ENCODE results near the gene SAP130.

SAP130 gene

GRCh38 chr2:128004509-128004908 is 23.4 kb downstream of the SAP130 start:
- no peaks in the 10 kb centered on the region for H3K9me3 Mint-ChIP-seq
- intact Hi-C loops (cut with micrococcal nuclease) = no loop called here
- H3K4me1 Mint-ChIP-seq (ENCODE audit: low read depth) = no peaks in the 10 kb centered on the region
- no peaks in the 10 kb centered on the region for H3K27me3 Mint-ChIP-seq
- H3K27ac Mint-ChIP-seq = no peak overlapping the region
- peaks cover 98% of the 10 kb centered on the region for H3K36me3 Mint-ChIP-seq (ENCODE audit: low read depth)
- H3K4me3 Mint-ChIP-seq = no peak overlapping the region

GRCh38 chr2:128003463-128003862 is 24.4 kb downstream of the SAP130 start:
- Mint-ChIP-seq H3K36me3 (ENCODE audit: low read depth) (peaks cover 98% of the 10 kb centered on the region), H3K4me1 (ENCODE audit: low read depth) (no peaks in the 10 kb centered on the region), H3K27ac (no peak overlapping the region), H3K4me3 (no peak overlapping the region), H3K27me3 (no peaks in the 10 kb centered on the region), H3K9me3 (no peaks in the 10 kb centered on the region)
- intact Hi-C loops (cut with micrococcal nuclease) = no loop called here

- Mint-ChIP-seq H3K36me3 (ENCODE audit: low read depth) (peaks cover 90% of the 10 kb centered on the region), H3K4me1 (ENCODE audit: low read depth) (no peaks in the 10 kb centered on the region), H3K9me3 (no peaks in the 10 kb centered on the region), H3K27me3 (no peaks in the 10 kb centered on the region), H3K27ac (no peak overlapping the region), H3K4me3 (no peak overlapping the region)
- intact Hi-C loops (cut with micrococcal nuclease) = loop anchor here (10.0 kb wide), 1 partner anchor 119 kb away; no protein-coding TSS in a partner anchor
Observed at GRCh38 chr2:127996160-127996559, 31.7 kb downstream of the SAP130 start.

GRCh38 chr2:127995725-127996124 is 32.1 kb downstream of the SAP130 start:
- Mint-ChIP-seq H3K9me3 (no peaks in the 10 kb centered on the region), H3K27ac (no peak overlapping the region), H3K4me1 (ENCODE audit: low read depth) (no peaks in the 10 kb centered on the region), H3K4me3 (no peak overlapping the region), H3K36me3 (ENCODE audit: low read depth) (peaks cover 87% of the 10 kb centered on the region), H3K27me3 (no peaks in the 10 kb centered on the region)
- intact Hi-C loops (cut with micrococcal nuclease) = loop anchor here (10.0 kb wide), 1 partner anchor 119 kb away; no protein-coding TSS in a partner anchor

GRCh38 chr2:127993659-127994058 is 34.2 kb downstream of the SAP130 start:
- H3K9me3 Mint-ChIP-seq = no peaks in the 10 kb centered on the region
- H3K4me1 Mint-ChIP-seq (ENCODE audit: low read depth) = no peaks in the 10 kb centered on the region
- intact Hi-C loops (cut with micrococcal nuclease) = loop anchor here (10.0 kb wide), 1 partner anchor 121 kb away; no protein-coding TSS in a partner anchor
- H3K36me3 Mint-ChIP-seq (ENCODE audit: low read depth) = peaks cover 88% of the 10 kb centered on the region
- no peaks in the 10 kb centered on the region for H3K27me3 Mint-ChIP-seq
- no peak overlapping the region for H3K4me3 Mint-ChIP-seq
- no peak overlapping the region for H3K27ac Mint-ChIP-seq

DNA sequence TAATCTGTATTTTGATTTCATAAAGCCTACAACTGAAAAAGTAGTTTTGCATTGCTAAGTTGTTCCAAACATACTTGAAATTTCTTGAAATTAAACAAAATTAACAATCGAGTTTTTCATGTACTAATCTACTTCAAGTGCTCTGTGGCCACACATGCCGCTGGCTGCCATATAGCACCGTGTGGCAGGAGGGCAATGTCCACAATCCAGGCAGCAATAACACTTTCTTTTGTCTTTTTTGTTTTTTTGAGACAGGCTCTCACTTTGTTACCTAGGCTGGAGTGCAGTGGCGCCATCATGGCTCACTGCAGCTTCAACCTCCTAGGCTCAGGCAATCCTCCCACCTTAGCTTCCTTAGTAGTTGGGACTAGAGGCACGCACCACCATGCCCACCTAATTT is 36.1 kb downstream of the SAP130 start:
- peaks cover 85% of the 10 kb centered on the region for H3K36me3 Mint-ChIP-seq (ENCODE audit: low read depth)
- no peak overlapping the region for H3K27ac Mint-ChIP-seq
- no peaks in the 10 kb centered on the region for H3K27me3 Mint-ChIP-seq
- no peaks in the 10 kb centered on the region for H3K4me1 Mint-ChIP-seq (ENCODE audit: low read depth)
- intact Hi-C loops (cut with micrococcal nuclease) = loop anchor here (10.0 kb wide), 1 partner anchor 123 kb away; no protein-coding TSS in a partner anchor
- H3K9me3 Mint-ChIP-seq = no peaks in the 10 kb centered on the region
- no peak overlapping the region for H3K4me3 Mint-ChIP-seq

DNA sequence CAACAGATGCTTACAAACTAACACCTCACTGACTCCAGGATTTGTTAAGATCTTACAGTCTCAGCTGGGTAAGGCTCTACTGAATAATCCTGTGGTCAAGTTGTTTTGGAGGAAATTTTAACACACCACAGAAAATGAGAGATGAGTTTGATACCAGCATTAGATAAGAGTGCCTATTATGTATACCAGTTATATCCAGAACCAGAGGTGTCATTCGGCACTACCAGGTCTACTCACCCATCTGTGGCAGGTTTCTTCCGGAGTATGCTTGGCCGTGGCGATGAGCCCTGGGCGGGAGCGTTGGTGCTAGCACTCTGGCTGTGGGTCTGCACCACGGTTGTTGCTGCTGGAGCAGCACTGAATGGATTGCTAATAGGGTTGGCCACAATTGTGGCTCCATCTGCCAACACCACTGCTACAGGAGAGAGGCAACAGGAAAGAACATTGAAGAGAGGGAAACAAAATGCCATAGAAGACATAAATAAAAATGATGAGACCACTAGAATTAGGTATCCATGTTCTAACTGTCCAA is 41.2 kb downstream of the SAP130 start:
- no peaks in the 10 kb centered on the region for H3K4me1 Mint-ChIP-seq (ENCODE audit: low read depth)
- intact Hi-C loops (cut with micrococcal nuclease) = no loop called here
- H3K4me3 Mint-ChIP-seq = no peak overlapping the region
- peaks cover 90% of the 10 kb centered on the region for H3K36me3 Mint-ChIP-seq (ENCODE audit: low read depth)
- no peaks in the 10 kb centered on the region for H3K27me3 Mint-ChIP-seq
- H3K9me3 Mint-ChIP-seq = no peaks in the 10 kb centered on the region
- no peak overlapping the region for H3K27ac Mint-ChIP-seq

DNA sequence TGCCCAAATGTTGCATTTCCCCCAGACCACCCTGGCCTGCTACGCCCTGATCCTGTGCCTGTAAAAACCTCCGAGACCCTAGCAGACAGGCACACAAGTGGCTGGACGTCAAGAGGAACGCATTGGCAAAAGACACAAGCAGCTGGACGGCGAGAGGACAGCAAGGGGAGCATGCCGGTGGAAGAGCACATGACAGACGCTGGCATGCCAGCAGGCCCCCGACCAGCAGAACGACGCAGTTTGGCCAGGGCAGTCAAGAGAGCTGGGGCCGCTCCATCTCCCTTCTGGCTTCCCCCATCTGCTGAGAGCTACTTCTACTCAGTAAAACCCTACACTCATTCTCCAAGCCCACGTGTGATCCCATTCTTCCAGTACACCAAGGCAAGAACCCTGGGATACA is 42.1 kb downstream of the SAP130 start:
- Mint-ChIP-seq H3K4me3 (no peak overlapping the region), H3K4me1 (ENCODE audit: low read depth) (no peaks in the 10 kb centered on the region), H3K27me3 (no peaks in the 10 kb centered on the region), H3K9me3 (no peaks in the 10 kb centered on the region), H3K27ac (no peak overlapping the region), H3K36me3 (ENCODE audit: low read depth) (peaks cover 97% of the 10 kb centered on the region)
- intact Hi-C loops (cut with micrococcal nuclease) = no loop called here

- Mint-ChIP-seq H3K9me3 (no peaks in the 10 kb centered on the region), H3K27ac (no peak overlapping the region), H3K4me3 (no peak overlapping the region)
Observed at GRCh38 chr2:127985026-127985734, 42.7 kb downstream of the SAP130 start.

GRCh38 chr2:127984551-127984950 is 43.3 kb downstream of the SAP130 start:
- no peak overlapping the region for H3K27ac Mint-ChIP-seq
- peaks cover 96% of the 10 kb centered on the region for H3K36me3 Mint-ChIP-seq (ENCODE audit: low read depth)
- no peaks in the 10 kb centered on the region for H3K4me1 Mint-ChIP-seq (ENCODE audit: low read depth)
- no peaks in the 10 kb centered on the region for H3K27me3 Mint-ChIP-seq
- intact Hi-C loops (cut with micrococcal nuclease) = no loop called here
- H3K4me3 Mint-ChIP-seq = no peak overlapping the region
- no peaks in the 10 kb centered on the region for H3K9me3 Mint-ChIP-seq

More at GRCh38 chr2:127985026-127985734, 42.7 kb downstream of the SAP130 start:
- Mint-ChIP-seq H3K27me3 (no peaks in the 10 kb centered on the region), H3K4me1 (ENCODE audit: low read depth) (no peaks in the 10 kb centered on the region), H3K36me3 (ENCODE audit: low read depth) (peaks cover 97% of the 10 kb centered on the region)
- intact Hi-C loops (cut with micrococcal nuclease) = no loop called here

DNA sequence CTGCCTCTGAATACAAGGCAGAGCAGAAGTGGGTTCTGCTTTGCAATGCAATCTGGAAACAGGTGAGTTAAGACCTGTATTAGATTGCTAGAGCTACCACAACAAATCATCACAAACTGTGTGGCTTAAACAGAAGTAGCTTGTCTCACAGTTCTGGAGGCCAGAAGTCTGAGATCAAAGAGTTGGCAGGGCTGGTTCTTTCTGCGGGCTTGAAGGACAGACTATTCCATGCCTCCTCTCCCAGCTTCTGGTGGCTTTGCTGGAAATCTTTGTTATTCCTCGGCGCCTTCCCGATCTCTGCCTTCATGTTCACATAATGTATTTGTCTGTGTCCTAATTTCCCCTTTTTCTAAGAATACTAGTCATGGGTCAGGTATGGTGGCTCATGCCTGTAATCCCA is 58.4 kb downstream of the SAP130 start:
- Mint-ChIP-seq H3K4me1 (ENCODE audit: low read depth) (no peaks in the 10 kb centered on the region), H3K4me3 (no peak overlapping the region), H3K27me3 (no peaks in the 10 kb centered on the region), H3K27ac (no peak overlapping the region), H3K9me3 (no peaks in the 10 kb centered on the region), H3K36me3 (ENCODE audit: low read depth) (peaks cover 98% of the 10 kb centered on the region)
- intact Hi-C loops (cut with micrococcal nuclease) = no loop called here

- peaks cover 98% of the 10 kb centered on the region for H3K36me3 Mint-ChIP-seq (ENCODE audit: low read depth)
- no peaks in the 10 kb centered on the region for H3K27me3 Mint-ChIP-seq
- no peak overlapping the region for H3K27ac Mint-ChIP-seq
- intact Hi-C loops (cut with micrococcal nuclease) = no loop called here
- H3K9me3 Mint-ChIP-seq = no peaks in the 10 kb centered on the region
- H3K4me3 Mint-ChIP-seq = no peak overlapping the region
- no peaks in the 10 kb centered on the region for H3K4me1 Mint-ChIP-seq (ENCODE audit: low read depth)
Observed at GRCh38 chr2:127968610-127969339, 59.1 kb downstream of the SAP130 start.

DNA sequence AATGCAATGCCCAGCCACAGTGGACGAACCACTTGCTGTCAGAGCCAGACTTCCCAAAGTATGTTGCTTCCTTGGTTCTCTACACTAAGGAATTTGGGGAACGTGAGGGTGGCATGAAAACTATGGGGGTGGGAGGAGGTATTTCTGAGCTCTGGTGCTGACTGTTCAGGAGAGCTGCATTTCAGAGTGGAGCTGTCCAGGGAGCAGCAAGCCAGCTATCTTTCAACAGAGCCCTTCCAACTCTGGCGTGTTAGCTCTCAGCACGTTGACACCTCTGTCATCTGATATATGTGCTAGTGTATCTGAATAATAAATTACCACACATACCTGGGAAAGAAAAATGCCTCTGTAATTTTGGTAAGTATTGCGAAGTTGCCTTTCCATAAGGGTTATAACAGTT is 66.1 kb downstream of the SAP130 start:
- no peaks in the 10 kb centered on the region for H3K9me3 Mint-ChIP-seq
- no peaks in the 10 kb centered on the region for H3K27me3 Mint-ChIP-seq
- H3K4me3 Mint-ChIP-seq = no peak overlapping the region
- H3K4me1 Mint-ChIP-seq (ENCODE audit: low read depth) = no peaks in the 10 kb centered on the region
- H3K36me3 Mint-ChIP-seq (ENCODE audit: low read depth) = peaks cover 94% of the 10 kb centered on the region
- intact Hi-C loops (cut with micrococcal nuclease) = no loop called here
- H3K27ac Mint-ChIP-seq = no peak overlapping the region

GRCh38 chr2:127957240-127957639 is 70.6 kb downstream of the SAP130 start:
- no peaks in the 10 kb centered on the region for H3K9me3 Mint-ChIP-seq
- no peak overlapping the region for H3K27ac Mint-ChIP-seq
- H3K4me1 Mint-ChIP-seq (ENCODE audit: low read depth) = peaks cover 8% of the 10 kb centered on the region
- H3K4me3 Mint-ChIP-seq = no peak overlapping the region
- peaks cover 61% of the 10 kb centered on the region for H3K36me3 Mint-ChIP-seq (ENCODE audit: low read depth)
- intact Hi-C loops (cut with micrococcal nuclease) = loop anchor here (5.0 to 10.0 kb wide), 2 partner anchors 72 to 100 kb away; partner anchors contain the start of genes AMMECR1L and POLR2D
- no peaks in the 10 kb centered on the region for H3K27me3 Mint-ChIP-seq
